Fibroblast of mammary gland (primary cell): Measurements from ENCODE around the gene MSLN.

Experiments
- DNase-seq: peaks from one replicate; pipeline ENCODE4 v3.0.0-alpha.2; 2010; ENCODE audit warnings: low read depth
- H3K4me3 ChIP-seq: 2 replicates; pipeline ENCODE4 v1.5.1; 2011; ENCODE audit warnings: low read depth, mild to moderate bottlenecking, low read length, moderate library complexity; ENCODE audit not compliant: control insufficient read depth
- CTCF ChIP-seq: conservative IDR thresholded peaks from 2 replicates; pipeline ENCODE4 v1.5.1; 2011; ENCODE audit warnings: low read depth, low read length, inconsistent platforms; ENCODE audit not compliant: control insufficient read depth, insufficient read depth

Gene MSLN

GRCh38 chr16:728131-728889, 32.2 kb upstream of the MSLN start:
- peak; percentile 79 for DNase-seq
- peak overlapping the region; percentile 33 for H3K4me3 ChIP-seq
- no peak for TF ChIP-seq CTCF

GRCh38 chr16:728890-729744, 31.4 kb upstream of the MSLN start:
- H3K4me3 ChIP-seq = peak overlapping the region; percentile 33
- DNase-seq = no peak
- TF ChIP-seq CTCF = no peak

GRCh38 chr16:729768-730665, 30.5 kb upstream of the MSLN start:
- no peak for DNase-seq
- H3K4me3 ChIP-seq = no peak overlapping the region
- TF ChIP-seq CTCF = no peak

GRCh38 chr16:730666-731509, 29.6 kb upstream of the MSLN start:
- no peak overlapping the region for H3K4me3 ChIP-seq
- no peak for DNase-seq
- TF ChIP-seq CTCF = no peak

GRCh38 chr16:732332-732731, 28.2 kb upstream of the MSLN start:
- TF ChIP-seq CTCF = no peak
- no peak overlapping the region for H3K4me3 ChIP-seq
- DNase-seq = no peak
